Measurements from ENCODE around the gene CELA2A. TPM values are rescaled to one million over a fixed set of nuclear protein-coding genes. Genes with fewer than 3 reads are reported as not detected.
"Not testable (repeated sequence)": the region's sequence is repeated elsewhere in the genome, so short reads cannot be mapped to it uniquely, and the experiment has no call there.

Gene CELA2A
- total RNA-seq, 4 donors from 2014 or later, result not detected

DNA sequence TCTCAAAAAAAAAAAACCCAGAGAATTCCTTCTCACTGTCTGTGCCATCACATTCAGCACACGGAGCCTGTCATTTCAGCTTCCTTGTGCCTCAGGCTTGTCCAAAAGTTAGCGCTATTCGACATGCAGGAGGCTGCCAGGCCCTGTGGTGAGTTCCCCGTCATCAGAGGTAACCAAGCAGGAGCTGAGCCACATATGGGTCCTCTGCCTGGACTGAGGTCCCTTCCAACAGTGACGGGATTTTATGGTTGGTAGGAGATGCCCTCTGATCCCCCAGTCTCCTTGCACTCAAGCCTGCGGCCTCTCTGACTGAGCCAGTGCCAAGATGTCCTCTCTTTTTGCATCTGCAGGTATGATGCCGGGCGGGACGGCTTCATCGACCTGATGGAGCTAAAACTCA lies 31.0 kb upstream of the CELA2A start:
- no peaks in the 10 kb centered on the region for H3K27me3 ChIP-seq
- H3K36me3 ChIP-seq, result peaks cover 5 to 22% of the 10 kb centered on the region in 2 donors
- no peak overlapping the region for H3K27ac ChIP-seq
- H3K4me1 ChIP-seq, result peaks cover 5 to 16% of the 10 kb centered on the region in 2 donors
- H3K9me3 ChIP-seq, result no peaks in the 10 kb centered on the region
- intact Hi-C loops (cut with DNase I), result no loop called here
- DNase-seq, result no peak
- TF ChIP-seq, protein P1, sequence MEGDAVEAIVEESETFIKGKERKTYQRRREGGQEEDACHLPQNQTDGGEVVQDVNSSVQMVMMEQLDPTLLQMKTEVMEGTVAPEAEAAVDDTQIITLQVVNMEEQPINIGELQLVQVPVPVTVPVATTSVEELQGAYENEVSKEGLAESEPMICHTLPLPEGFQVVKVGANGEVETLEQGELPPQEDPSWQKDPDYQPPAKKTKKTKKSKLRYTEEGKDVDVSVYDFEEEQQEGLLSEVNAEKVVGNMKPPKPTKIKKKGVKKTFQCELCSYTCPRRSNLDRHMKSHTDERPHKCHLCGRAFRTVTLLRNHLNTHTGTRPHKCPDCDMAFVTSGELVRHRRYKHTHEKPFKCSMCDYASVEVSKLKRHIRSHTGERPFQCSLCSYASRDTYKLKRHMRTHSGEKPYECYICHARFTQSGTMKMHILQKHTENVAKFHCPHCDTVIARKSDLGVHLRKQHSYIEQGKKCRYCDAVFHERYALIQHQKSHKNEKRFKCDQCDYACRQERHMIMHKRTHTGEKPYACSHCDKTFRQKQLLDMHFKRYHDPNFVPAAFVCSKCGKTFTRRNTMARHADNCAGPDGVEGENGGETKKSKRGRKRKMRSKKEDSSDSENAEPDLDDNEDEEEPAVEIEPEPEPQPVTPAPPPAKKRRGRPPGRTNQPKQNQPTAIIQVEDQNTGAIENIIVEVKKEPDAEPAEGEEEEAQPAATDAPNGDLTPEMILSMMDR (IDR thresholded peaks at IDR 0.05), result no peak
- TF ChIP-seq POLR2A (IDR thresholded peaks at IDR 0.05), result no peak
- WGBS, 2 donors, result 99 to 100% methylated on average over 2 to 10 of the region's 10 CpGs
- no peak overlapping the region for H3K4me3 ChIP-seq (replicated peaks in 1 of 3)

DNA sequence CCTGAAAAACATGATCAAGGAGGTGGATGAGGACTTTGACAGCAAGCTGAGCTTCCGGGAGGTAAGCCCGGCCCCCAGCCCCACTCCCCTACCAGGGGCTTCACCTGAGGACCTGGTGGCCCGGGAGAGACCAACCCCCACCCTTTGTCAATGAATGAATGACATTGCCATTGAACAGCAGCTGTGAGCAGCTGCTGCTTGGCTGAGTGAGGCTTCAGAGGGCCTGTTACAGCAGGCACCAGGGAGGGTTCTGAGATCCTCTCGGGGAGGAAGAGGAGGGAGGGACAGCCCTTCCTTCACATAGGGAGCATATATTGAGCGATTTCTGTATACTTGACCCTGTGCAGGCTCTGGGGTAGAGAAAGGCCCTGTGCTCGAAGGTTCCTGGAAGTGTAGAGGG lies 30.6 kb upstream of the CELA2A start:
- Histone ChIP-seq H3K27ac (no peak overlapping the region), H3K36me3 (peaks cover 9 to 22% of the 10 kb centered on the region in 2 donors), H3K27me3 (no peaks in the 10 kb centered on the region), H3K9me3 (no peaks in the 10 kb centered on the region), H3K4me1 (peaks cover 5 to 16% of the 10 kb centered on the region in 2 donors), H3K4me3 (replicated peaks in 1 of 3) (no peak overlapping the region)
- intact Hi-C loops (cut with DNase I), result no loop called here
- TF ChIP-seq, protein P1 (IDR thresholded peaks at IDR 0.05), result no peak
- TF ChIP-seq POLR2A (IDR thresholded peaks at IDR 0.05), result no peak
- DNase-seq, result no peak
- 81 to 93% methylated on average over 4 to 6 of the region's 6 CpGs for WGBS, 2 donors

DNA sequence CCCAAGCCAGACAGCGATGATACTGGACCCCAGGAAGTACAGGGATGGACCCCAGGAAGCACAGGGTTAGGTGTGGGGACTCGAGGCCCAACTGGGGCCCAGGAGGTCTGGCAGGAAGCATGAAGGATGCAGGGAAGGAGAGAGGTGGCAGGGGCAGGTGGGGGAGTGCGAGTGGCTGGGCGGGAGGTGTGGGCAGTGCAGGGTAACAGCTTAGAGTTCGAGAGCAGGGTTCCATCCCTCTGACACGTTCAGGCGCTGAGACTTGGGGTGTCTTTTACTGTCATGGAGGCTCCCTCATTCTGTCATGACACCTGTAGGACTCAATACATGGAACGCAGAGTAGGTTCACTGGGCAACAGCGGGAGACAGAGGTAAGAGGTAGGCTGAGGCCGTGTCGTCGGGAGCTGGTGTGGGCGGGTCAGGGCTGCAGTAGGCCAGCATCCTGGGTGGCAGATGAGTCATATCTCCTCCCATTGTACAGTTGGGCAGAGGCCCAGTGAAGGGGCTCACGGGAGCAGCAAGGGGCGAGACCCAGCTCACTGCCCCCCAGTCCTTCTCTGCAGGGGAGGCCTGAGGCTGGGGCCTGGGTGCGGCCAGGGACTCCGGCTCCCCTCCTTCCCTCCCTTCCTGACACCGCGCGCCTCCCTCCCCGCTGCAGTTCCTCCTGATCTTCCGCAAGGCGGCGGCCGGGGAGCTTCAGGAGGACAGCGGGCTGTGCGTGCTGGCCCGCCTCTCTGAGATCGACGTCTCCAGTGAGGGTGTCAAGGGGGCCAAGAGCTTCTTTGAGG lies 29.8 kb upstream of the CELA2A start:
- Histone ChIP-seq H3K36me3 (peaks cover 9 to 22% of the 10 kb centered on the region in 2 donors), H3K27ac (no peak overlapping the region), H3K4me1 (peaks cover 5 to 16% of the 10 kb centered on the region in 2 donors), H3K27me3 (no peaks in the 10 kb centered on the region), H3K9me3 (no peaks in the 10 kb centered on the region), H3K4me3 (replicated peaks in 1 of 3) (no peak overlapping the region)
- WGBS, 2 donors, result 90 to 93% methylated on average over 26 of the region's 30 CpGs
- intact Hi-C loops (cut with DNase I), result no loop called here
- no peak for DNase-seq
- no peak for TF ChIP-seq POLR2A (IDR thresholded peaks at IDR 0.05)
- TF ChIP-seq, protein P1 (IDR thresholded peaks at IDR 0.05), result no peak

DNA sequence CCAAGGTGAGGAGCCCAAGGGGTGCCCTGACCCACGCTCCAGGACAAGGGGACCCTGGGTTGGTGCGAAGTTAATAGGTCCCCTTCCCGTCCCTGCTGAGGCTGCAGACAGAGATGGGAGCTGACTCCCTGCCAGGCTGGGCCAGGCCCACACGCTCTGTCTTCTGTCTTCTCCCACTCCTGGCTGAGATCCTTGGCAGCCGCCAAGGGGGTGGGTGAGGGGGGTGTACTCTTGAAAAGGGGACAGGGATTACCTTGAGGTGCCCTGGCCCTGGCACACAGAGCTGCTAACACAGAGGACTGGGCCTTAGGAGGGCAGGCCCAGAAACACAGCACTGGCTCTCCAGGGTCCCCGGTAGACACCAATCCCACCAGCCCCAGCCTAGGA lies 29.3 kb upstream of the CELA2A start:
- intact Hi-C loops (cut with DNase I), result no loop called here
- H3K4me3 ChIP-seq (replicated peaks in 1 of 3), result no peak overlapping the region
- WGBS, 2 donors, result 82 to 91% methylated on average over 3 to 5 of the region's 6 CpGs

DNA sequence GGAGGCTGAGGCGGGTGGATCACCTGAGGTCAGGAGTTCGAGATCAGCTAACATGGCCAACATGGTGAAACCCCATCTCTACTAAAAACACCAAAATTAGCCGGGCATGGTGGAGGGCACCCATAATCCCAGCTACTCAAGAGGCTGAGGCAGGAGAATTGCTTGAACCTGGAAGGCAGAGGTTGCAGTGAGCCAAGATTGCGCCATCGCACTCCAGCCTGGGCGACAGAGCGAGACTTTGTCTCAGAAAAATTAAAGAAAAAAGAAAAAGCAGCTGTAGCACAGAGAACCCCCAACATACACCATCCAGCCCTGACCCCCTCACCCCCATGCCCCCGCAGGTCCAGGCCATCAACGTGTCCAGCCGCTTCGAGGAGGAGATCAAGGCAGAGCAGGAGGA lies 28.3 kb upstream of the CELA2A start:
- 59 to 65% methylated on average over 11 of the region's 11 CpGs for WGBS, 2 donors
- H3K36me3 ChIP-seq, result peaks cover 9 to 22% of the 10 kb centered on the region in 2 donors
- intact Hi-C loops (cut with DNase I), result loop anchor here (2.0 kb wide), 1 partner anchor 103 kb away; no protein-coding TSS in a partner anchor
- H3K27ac ChIP-seq; H3K27me3 ChIP-seq; H3K9me3 ChIP-seq; H3K4me3 ChIP-seq (replicated peaks in 1 of 3): not testable (repeated sequence)
- DNase-seq, result peak; percentile 45 to 50
- H3K4me1 ChIP-seq, result peaks cover 5 to 16% of the 10 kb centered on the region in 2 donors

More for the DNA sequence above, 29.3 kb upstream of the CELA2A start:
- no peak overlapping the region for H3K27ac ChIP-seq
- no peaks in the 10 kb centered on the region for H3K27me3 ChIP-seq
- peaks cover 9 to 22% of the 10 kb centered on the region in 2 donors for H3K36me3 ChIP-seq
- H3K9me3 ChIP-seq, result no peaks in the 10 kb centered on the region
- TF ChIP-seq, protein P1 (IDR thresholded peaks at IDR 0.05), result no peak
- TF ChIP-seq POLR2A (IDR thresholded peaks at IDR 0.05), result no peak
- peaks cover 5 to 16% of the 10 kb centered on the region in 2 donors for H3K4me1 ChIP-seq
- no peak for DNase-seq
